GM20000 (cell line): Measurements from ENCODE around the gene GRM1.

Experiments
- DNase-seq: peaks from one replicate; pipeline ENCODE4 v3.0.0; 2012; ENCODE audit warnings: low spot score
- CTCF ChIP-seq: IDR thresholded peaks from 2 replicates; pipeline ENCODE4 v1.5.1; 2012; ENCODE audit warnings: mild to moderate bottlenecking, control low read depth; ENCODE audit errors: extremely low read depth, missing control alignments

The GRM1 gene

GRCh38 chr6:146028851-146029572 lies at the start of gene GRM1:
GRM1 (plus strand) TSS chr6:146029062; CDS start chr6:146029518, 456 bp downstream.
- no peak for DNase-seq
- no peak for TF ChIP-seq CTCF

GRCh38 chr6:146009338-146009737 lies 19.5 kb upstream of the GRM1 start:
- no peak for DNase-seq
- TF ChIP-seq CTCF: no peak

- DNase-seq: no peak
- TF ChIP-seq CTCF: no peak
Measured at GRCh38 chr6:146014233-146014632, 14.6 kb upstream of the GRM1 start.

- TF ChIP-seq CTCF: no peak
- no peak for DNase-seq
Measured at GRCh38 chr6:146017672-146018071, 11.2 kb upstream of the GRM1 start.

- TF ChIP-seq CTCF: no peak
- no peak for DNase-seq
Measured at GRCh38 chr6:146026873-146027272, 2.0 kb upstream of the GRM1 start.

- TF ChIP-seq CTCF: no peak
- no peak for DNase-seq
Measured at GRCh38 chr6:146027586-146028251, 1.1 kb upstream of the GRM1 start.

- no peak for TF ChIP-seq CTCF
- DNase-seq: peak; percentile 75
Measured at GRCh38 chr6:146028252-146028795, 538 bp upstream of the GRM1 start.
